ENCODE results near the gene ING1.
"Not testable (repeated sequence)": the region's sequence is repeated elsewhere in the genome, so short reads cannot be mapped to it uniquely, and the experiment has no call there.

ING1 gene

GRCh38 chr13:110716247-110716515, 2.7 kb downstream of the ING1 start:
- Mint-ChIP-seq H3K4me3 (peak overlapping the region; percentile 97), H3K36me3 (peaks cover 5% of the 10 kb centered on the region), H3K9me3 (no peaks in the 10 kb centered on the region)

GRCh38 chr13:110719036-110719710, 5.7 kb downstream of the ING1 start:
- no peak for ATAC-seq (ENCODE audit: low read depth)

More at GRCh38 chr13:110716247-110716515, 2.7 kb downstream of the ING1 start:
- Mint-ChIP-seq H3K27me3 (no peaks in the 10 kb centered on the region), H3K27ac (peak overlapping the region; percentile 95), H3K4me1 (peaks cover 25% of the 10 kb centered on the region)
- ATAC-seq (ENCODE audit: low read depth) (no peak), DNase-seq (ENCODE audit: low spot score in 2 of 2) (no peak)

GRCh38 chr13:110722971-110723370, 9.5 kb downstream of the ING1 start:
- H3K4me3 Mint-ChIP-seq = no peak overlapping the region
- H3K27ac Mint-ChIP-seq = peak overlapping the region; percentile 50
- H3K36me3 Mint-ChIP-seq = peaks cover 8% of the 10 kb centered on the region
- peaks cover 24% of the 10 kb centered on the region for H3K4me1 Mint-ChIP-seq
- no peak for DNase-seq (ENCODE audit: low spot score in 2 of 2)
- no peaks in the 10 kb centered on the region for H3K27me3 Mint-ChIP-seq
- H3K9me3 Mint-ChIP-seq = no peaks in the 10 kb centered on the region
- no peak for ATAC-seq (ENCODE audit: low read depth)

More at GRCh38 chr13:110719036-110719710, 5.7 kb downstream of the ING1 start:
- Mint-ChIP-seq H3K4me3 (no peak overlapping the region), H3K36me3 (peaks cover 8% of the 10 kb centered on the region), H3K27me3 (no peaks in the 10 kb centered on the region), H3K9me3 (no peaks in the 10 kb centered on the region), H3K27ac (no peak overlapping the region), H3K4me1 (peaks cover 25% of the 10 kb centered on the region)
- no peak for DNase-seq (ENCODE audit: low spot score in 2 of 2)

GRCh38 chr13:110723598-110723997, 10.1 kb downstream of the ING1 start:
- H3K36me3 Mint-ChIP-seq = peaks cover 8% of the 10 kb centered on the region
- H3K27me3 Mint-ChIP-seq = no peaks in the 10 kb centered on the region
- ATAC-seq (ENCODE audit: low read depth) (no peak), DNase-seq (ENCODE audit: low spot score in 2 of 2) (no peak)
- H3K27ac Mint-ChIP-seq = peak overlapping the region; percentile 50
- H3K4me1 Mint-ChIP-seq = peaks cover 22% of the 10 kb centered on the region
- H3K9me3 Mint-ChIP-seq = no peaks in the 10 kb centered on the region
- H3K4me3 Mint-ChIP-seq = no peak overlapping the region

- H3K27me3 Mint-ChIP-seq; ATAC-seq (ENCODE audit: low read depth); H3K4me3 Mint-ChIP-seq; H3K36me3 Mint-ChIP-seq; H3K9me3 Mint-ChIP-seq; DNase-seq (ENCODE audit: low spot score in 2 of 2): not testable (repeated sequence)
- Mint-ChIP-seq H3K27ac (peak overlapping the region; percentile 24), H3K4me1 (peaks cover 23% of the 10 kb centered on the region)
Observed at GRCh38 chr13:110726153-110726552, 12.7 kb downstream of the ING1 start.

- no peak for DNase-seq (ENCODE audit: low spot score in 2 of 2)
- peak overlapping the region; percentile 90 for H3K27ac Mint-ChIP-seq
- ATAC-seq (ENCODE audit: low read depth) = peak; percentile 79
- H3K4me1 Mint-ChIP-seq = peaks cover 21% of the 10 kb centered on the region
- H3K27me3 Mint-ChIP-seq = no peaks in the 10 kb centered on the region
- no peaks in the 10 kb centered on the region for H3K9me3 Mint-ChIP-seq
- peaks cover under 1% of the 10 kb centered on the region for H3K36me3 Mint-ChIP-seq
- peak overlapping the region; percentile 50 for H3K4me3 Mint-ChIP-seq
Observed at GRCh38 chr13:110726726-110727125, 13.2 kb downstream of the ING1 start.

- Mint-ChIP-seq H3K9me3 (no peaks in the 10 kb centered on the region), H3K4me1 (peaks cover 14% of the 10 kb centered on the region), H3K27ac (no peak overlapping the region), H3K4me3 (no peak overlapping the region), H3K27me3 (no peaks in the 10 kb centered on the region), H3K36me3 (no peaks in the 10 kb centered on the region)
- ATAC-seq (ENCODE audit: low read depth) (no peak), DNase-seq (ENCODE audit: low spot score in 2 of 2) (no peak)
Observed at GRCh38 chr13:110731072-110731471, 17.6 kb downstream of the ING1 start.

GRCh38 chr13:110734561-110734960, 21.1 kb downstream of the ING1 start:
- Mint-ChIP-seq H3K4me3 (no peak overlapping the region), H3K27me3 (no peaks in the 10 kb centered on the region), H3K36me3 (peaks cover 8% of the 10 kb centered on the region), H3K27ac (no peak overlapping the region), H3K9me3 (peaks cover under 1% of the 10 kb centered on the region), H3K4me1 (peaks cover 2% of the 10 kb centered on the region)
- ATAC-seq (ENCODE audit: low read depth) (no peak), DNase-seq (ENCODE audit: low spot score in 2 of 2) (no peak)

GRCh38 chr13:110737555-110737954, 24.1 kb downstream of the ING1 start:
- Mint-ChIP-seq H3K4me3 (no peak overlapping the region), H3K36me3 (peaks cover 10% of the 10 kb centered on the region), H3K27me3 (no peaks in the 10 kb centered on the region), H3K9me3 (peaks cover 2% of the 10 kb centered on the region), H3K27ac (no peak overlapping the region), H3K4me1 (no peaks in the 10 kb centered on the region)
- DNase-seq (ENCODE audit: low spot score in 2 of 2) (no peak), ATAC-seq (ENCODE audit: low read depth) (no peak)

GRCh38 chr13:110743687-110744086, 30.2 kb downstream of the ING1 start:
- no peak for ATAC-seq (ENCODE audit: low read depth)
- H3K27me3 Mint-ChIP-seq = no peaks in the 10 kb centered on the region
- H3K4me1 Mint-ChIP-seq = no peaks in the 10 kb centered on the region
- DNase-seq (ENCODE audit: low spot score in 2 of 2) = no peak
- H3K4me3 Mint-ChIP-seq = no peak overlapping the region
- H3K36me3 Mint-ChIP-seq = peaks cover 13% of the 10 kb centered on the region
- H3K9me3 Mint-ChIP-seq = peaks cover 10% of the 10 kb centered on the region
- H3K27ac Mint-ChIP-seq = no peak overlapping the region

- Mint-ChIP-seq H3K27ac (no peak overlapping the region), H3K27me3 (no peaks in the 10 kb centered on the region), H3K4me3 (no peak overlapping the region), H3K4me1 (no peaks in the 10 kb centered on the region), H3K36me3 (peaks cover 15% of the 10 kb centered on the region), H3K9me3 (peaks cover 10% of the 10 kb centered on the region)
- no peak for ATAC-seq (ENCODE audit: low read depth)
- no peak for DNase-seq (ENCODE audit: low spot score in 2 of 2)
Observed at GRCh38 chr13:110746438-110746837, 32.9 kb downstream of the ING1 start.

- H3K27me3 Mint-ChIP-seq = no peaks in the 10 kb centered on the region
- ATAC-seq (ENCODE audit: low read depth) (no peak), DNase-seq (ENCODE audit: low spot score in 2 of 2) (no peak)
- H3K36me3 Mint-ChIP-seq = peaks cover 16% of the 10 kb centered on the region
- H3K4me3 Mint-ChIP-seq = no peak overlapping the region
- no peak overlapping the region for H3K27ac Mint-ChIP-seq
- peaks cover 8% of the 10 kb centered on the region for H3K9me3 Mint-ChIP-seq
- H3K4me1 Mint-ChIP-seq = no peaks in the 10 kb centered on the region
Observed at GRCh38 chr13:110748271-110748670, 34.8 kb downstream of the ING1 start.

GRCh38 chr13:110756219-110756631, 42.7 kb downstream of the ING1 start:
- DNase-seq (ENCODE audit: low spot score in 2 of 2) = no peak
- peaks cover 6% of the 10 kb centered on the region for H3K36me3 Mint-ChIP-seq

GRCh38 chr13:110757296-110757695, 43.8 kb downstream of the ING1 start:
- ATAC-seq (ENCODE audit: low read depth) (no peak), DNase-seq (ENCODE audit: low spot score in 2 of 2) (no peak)
- H3K9me3 Mint-ChIP-seq = no peaks in the 10 kb centered on the region
- peaks cover 8% of the 10 kb centered on the region for H3K27me3 Mint-ChIP-seq
- no peaks in the 10 kb centered on the region for H3K4me1 Mint-ChIP-seq
- no peak overlapping the region for H3K4me3 Mint-ChIP-seq
- peaks cover 2% of the 10 kb centered on the region for H3K36me3 Mint-ChIP-seq
- no peak overlapping the region for H3K27ac Mint-ChIP-seq

More at GRCh38 chr13:110756219-110756631, 42.7 kb downstream of the ING1 start:
- H3K27me3 Mint-ChIP-seq = peaks cover 8% of the 10 kb centered on the region
- no peak overlapping the region for H3K27ac Mint-ChIP-seq
- ATAC-seq (ENCODE audit: low read depth) = no peak
- H3K4me3 Mint-ChIP-seq = no peak overlapping the region
- peaks cover 1% of the 10 kb centered on the region for H3K9me3 Mint-ChIP-seq
- no peaks in the 10 kb centered on the region for H3K4me1 Mint-ChIP-seq

- Mint-ChIP-seq H3K4me1 (no peaks in the 10 kb centered on the region), H3K36me3 (peaks cover 2% of the 10 kb centered on the region), H3K4me3 (no peak overlapping the region), H3K27me3 (peaks cover 8% of the 10 kb centered on the region), H3K9me3 (no peaks in the 10 kb centered on the region), H3K27ac (no peak overlapping the region)
- DNase-seq (ENCODE audit: low spot score in 2 of 2) (no peak), ATAC-seq (ENCODE audit: low read depth) (no peak)
Observed at GRCh38 chr13:110758195-110758805, 44.8 kb downstream of the ING1 start.

Measured in memory B cell (primary cell).